WI38 (cell line): ENCODE measurements around the gene PDZRN4.

Experiments
- H3K4me3 ChIP-seq: 2 replicates; pipeline ENCODE4 v1.5.1; 2011; ENCODE audit warnings: low read depth, mild to moderate bottlenecking, control low read depth, low read length
- TF ChIP-seq, protein P1 (sequence below): IDR thresholded peaks from 2 replicates; pipeline ENCODE4 v1.5.1; 2012; ENCODE audit warnings: low read depth, mild to moderate bottlenecking, control low read depth, low read length

The PDZRN4 gene

DNA sequence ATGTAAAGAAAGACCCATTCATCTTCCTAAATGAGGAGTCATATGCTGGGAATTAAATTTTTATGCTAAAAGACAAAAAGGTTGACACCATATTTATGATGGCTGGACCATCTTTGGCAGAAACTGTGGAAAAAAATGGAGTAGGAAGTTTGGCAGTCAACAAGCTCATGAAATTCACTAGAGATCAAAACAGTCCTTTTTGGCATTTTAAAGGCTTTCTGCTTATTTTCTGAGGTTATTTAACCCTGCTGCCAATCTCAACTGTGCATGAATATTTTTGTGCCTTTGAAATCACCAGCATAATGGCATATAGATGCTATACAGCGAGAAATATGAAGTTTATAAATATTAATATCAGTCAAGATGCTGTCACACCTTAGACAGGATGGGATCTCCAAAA lies 399.5 kb downstream of the PDZRN4 start:
- TF ChIP-seq, protein P1, sequence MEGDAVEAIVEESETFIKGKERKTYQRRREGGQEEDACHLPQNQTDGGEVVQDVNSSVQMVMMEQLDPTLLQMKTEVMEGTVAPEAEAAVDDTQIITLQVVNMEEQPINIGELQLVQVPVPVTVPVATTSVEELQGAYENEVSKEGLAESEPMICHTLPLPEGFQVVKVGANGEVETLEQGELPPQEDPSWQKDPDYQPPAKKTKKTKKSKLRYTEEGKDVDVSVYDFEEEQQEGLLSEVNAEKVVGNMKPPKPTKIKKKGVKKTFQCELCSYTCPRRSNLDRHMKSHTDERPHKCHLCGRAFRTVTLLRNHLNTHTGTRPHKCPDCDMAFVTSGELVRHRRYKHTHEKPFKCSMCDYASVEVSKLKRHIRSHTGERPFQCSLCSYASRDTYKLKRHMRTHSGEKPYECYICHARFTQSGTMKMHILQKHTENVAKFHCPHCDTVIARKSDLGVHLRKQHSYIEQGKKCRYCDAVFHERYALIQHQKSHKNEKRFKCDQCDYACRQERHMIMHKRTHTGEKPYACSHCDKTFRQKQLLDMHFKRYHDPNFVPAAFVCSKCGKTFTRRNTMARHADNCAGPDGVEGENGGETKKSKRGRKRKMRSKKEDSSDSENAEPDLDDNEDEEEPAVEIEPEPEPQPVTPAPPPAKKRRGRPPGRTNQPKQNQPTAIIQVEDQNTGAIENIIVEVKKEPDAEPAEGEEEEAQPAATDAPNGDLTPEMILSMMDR = no peak
- no peak overlapping the region for H3K4me3 ChIP-seq

DNA sequence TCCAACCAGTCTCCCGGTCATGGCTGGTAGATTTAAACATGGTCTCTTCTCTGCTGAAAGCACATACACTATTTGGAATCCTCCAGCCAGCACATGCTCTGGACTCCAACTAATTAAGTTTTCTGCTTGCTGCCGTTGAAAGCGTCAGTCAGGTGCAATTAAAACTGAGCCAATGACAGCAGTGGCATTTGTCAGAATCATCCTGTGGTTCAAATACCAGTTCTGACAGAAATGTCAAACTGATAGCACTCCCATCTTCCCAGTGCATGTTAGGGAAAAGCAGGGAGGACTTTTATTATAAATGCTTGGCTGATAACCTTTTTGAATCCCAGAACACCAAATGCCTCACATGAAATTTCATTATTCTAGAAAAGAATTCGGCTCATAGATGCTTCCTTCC lies 401.8 kb downstream of the PDZRN4 start:
- H3K4me3 ChIP-seq = no peak overlapping the region

DNA sequence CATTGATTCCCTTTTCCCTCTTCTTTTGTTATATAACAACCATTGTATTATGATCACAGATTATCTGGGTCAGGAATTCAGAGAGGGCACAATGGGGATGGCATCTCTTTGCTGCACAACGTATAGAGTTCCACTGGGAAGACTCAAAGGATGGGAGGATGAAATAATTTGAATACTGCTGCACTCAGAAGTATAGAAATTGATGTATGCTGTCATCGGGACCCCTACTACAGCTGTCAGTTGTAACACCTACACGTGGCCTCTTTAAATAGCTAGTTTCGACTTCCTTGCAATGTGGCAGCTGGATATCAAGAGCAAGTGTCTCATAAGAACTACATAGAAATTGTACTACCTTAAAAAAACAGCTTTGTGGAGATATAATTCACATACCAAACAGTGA lies 408.1 kb downstream of the PDZRN4 start:
- TF ChIP-seq, protein P1 = no peak

More for the DNA sequence above, 401.8 kb downstream of the PDZRN4 start:
- TF ChIP-seq, protein P1 = no peak

DNA sequence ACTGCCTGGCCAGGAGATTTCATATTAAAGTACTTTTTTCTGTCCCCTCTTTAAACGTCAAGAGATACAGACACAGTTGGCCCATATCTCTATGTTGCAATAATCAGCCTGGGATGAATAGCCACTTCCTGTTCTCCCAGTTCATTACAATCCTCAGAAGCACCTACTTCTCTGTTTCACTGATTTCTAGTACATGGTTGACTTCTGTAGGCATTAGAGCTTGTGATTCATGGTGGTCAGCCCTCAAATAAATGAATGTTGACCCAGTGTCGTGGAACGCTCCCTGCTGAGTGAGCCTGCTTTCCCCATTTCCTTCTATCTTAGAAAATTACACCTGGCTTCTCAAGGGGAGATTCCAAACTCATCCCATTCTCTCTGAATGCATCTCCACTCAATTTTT lies 416.7 kb downstream of the PDZRN4 start:
- H3K4me3 ChIP-seq = no peak overlapping the region
- TF ChIP-seq, protein P1 = no peak

More for the DNA sequence above, 408.1 kb downstream of the PDZRN4 start:
- H3K4me3 ChIP-seq = no peak overlapping the region

- no peak overlapping the region for H3K4me3 ChIP-seq
- TF ChIP-seq, protein P1 = no peak
These were observed 417.6 kb downstream of the PDZRN4 start for GRCh38 chr12:41605545-41606305.

- TF ChIP-seq, protein P1 = no peak
These were observed 418.6 kb downstream of the PDZRN4 start for GRCh38 chr12:41606468-41607445.

More at GRCh38 chr12:41606468-41607445, 418.6 kb downstream of the PDZRN4 start:
- H3K4me3 ChIP-seq = no peak overlapping the region
